Measurements from ENCODE around the gene CACNA1C.

CACNA1C gene

GRCh38 chr12:2457933-2458414 lies 405.2 kb downstream of the CACNA1C start:
- no peak for DNase-seq (ENCODE audit: low spot score)

GRCh38 chr12:2460051-2460670 lies 407.4 kb downstream of the CACNA1C start:
- no peak for DNase-seq (ENCODE audit: low spot score)

GRCh38 chr12:2461046-2461445 lies 408.3 kb downstream of the CACNA1C start:
- no peak for DNase-seq (ENCODE audit: low spot score)

- no peak for DNase-seq (ENCODE audit: low spot score)
Measured at GRCh38 chr12:2461645-2462044, 408.9 kb downstream of the CACNA1C start.

GRCh38 chr12:2462087-2462486 lies 409.3 kb downstream of the CACNA1C start:
- no peak for DNase-seq (ENCODE audit: low spot score)

- DNase-seq (ENCODE audit: low spot score), result no peak
Measured at GRCh38 chr12:2463719-2464118, 410.9 kb downstream of the CACNA1C start.

GRCh38 chr12:2465681-2466080 lies 412.9 kb downstream of the CACNA1C start:
- DNase-seq (ENCODE audit: low spot score), result no peak

GRCh38 chr12:2466211-2466610 lies 413.4 kb downstream of the CACNA1C start:
- no peak for DNase-seq (ENCODE audit: low spot score)

- DNase-seq (ENCODE audit: low spot score), result no peak
Measured at GRCh38 chr12:2467447-2468195, 414.8 kb downstream of the CACNA1C start.

GRCh38 chr12:2475984-2476383 lies 423.2 kb downstream of the CACNA1C start:
- no peak for DNase-seq (ENCODE audit: low spot score)

- no peak for DNase-seq (ENCODE audit: low spot score)
Measured at GRCh38 chr12:2477009-2477766, 424.4 kb downstream of the CACNA1C start.

- no peak for DNase-seq (ENCODE audit: low spot score)
Measured at GRCh38 chr12:2479851-2480535, 427.2 kb downstream of the CACNA1C start.

GRCh38 chr12:2481346-2481745 lies 428.6 kb downstream of the CACNA1C start:
- DNase-seq (ENCODE audit: low spot score), result no peak

GRCh38 chr12:2481951-2482350 lies 429.2 kb downstream of the CACNA1C start:
- DNase-seq (ENCODE audit: low spot score), result no peak

- no peak for DNase-seq (ENCODE audit: low spot score)
Measured at GRCh38 chr12:2482938-2483660, 430.3 kb downstream of the CACNA1C start.

- DNase-seq (ENCODE audit: low spot score), result no peak
Measured at GRCh38 chr12:2483713-2484112, 430.9 kb downstream of the CACNA1C start.

- no peak for DNase-seq (ENCODE audit: low spot score)
Measured at GRCh38 chr12:2484141-2484776, 431.5 kb downstream of the CACNA1C start.

- DNase-seq (ENCODE audit: low spot score), result no peak
Measured at GRCh38 chr12:2485681-2486080, 432.9 kb downstream of the CACNA1C start.

- no peak for DNase-seq (ENCODE audit: low spot score)
Measured at GRCh38 chr12:2486796-2487195, 434.0 kb downstream of the CACNA1C start.

- no peak for DNase-seq (ENCODE audit: low spot score)
Measured at GRCh38 chr12:2487278-2487677, 434.5 kb downstream of the CACNA1C start.

GRCh38 chr12:2488131-2488530 lies 435.3 kb downstream of the CACNA1C start:
- no peak for DNase-seq (ENCODE audit: low spot score)

Measured in LoVo (cell line).